ENCODE data around the gene MTHFD1L. TPM values are rescaled to one million over a fixed set of nuclear protein-coding genes. Genes with fewer than 3 reads are reported as not detected.

MTHFD1L gene
- total RNA-seq, 1 donor from 2014 or later: 66.0 TPM

DNA sequence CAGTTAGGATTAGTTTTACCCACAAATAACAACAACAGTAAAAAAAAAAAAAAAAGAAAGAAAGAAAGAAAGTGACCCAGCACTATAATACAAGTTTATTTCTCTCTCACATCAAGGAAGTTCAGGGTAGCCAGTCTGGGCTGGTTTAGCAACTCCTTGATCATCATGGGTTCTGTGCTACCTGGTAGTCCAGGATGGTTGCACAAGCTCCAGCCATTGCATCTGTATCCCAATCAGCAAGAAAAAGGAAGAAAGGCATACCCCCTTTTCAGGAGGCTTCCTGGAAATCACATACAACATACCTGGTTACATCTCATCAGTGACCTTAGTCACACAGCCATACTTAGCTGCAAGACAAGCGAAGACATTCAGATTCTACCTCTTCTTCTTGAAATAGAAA is 128.5 kb downstream of the MTHFD1L start:
- peaks cover under 1% of the 10 kb centered on the region for H3K27me3 Mint-ChIP-seq (ENCODE audit: unreplicated experiment)

DNA sequence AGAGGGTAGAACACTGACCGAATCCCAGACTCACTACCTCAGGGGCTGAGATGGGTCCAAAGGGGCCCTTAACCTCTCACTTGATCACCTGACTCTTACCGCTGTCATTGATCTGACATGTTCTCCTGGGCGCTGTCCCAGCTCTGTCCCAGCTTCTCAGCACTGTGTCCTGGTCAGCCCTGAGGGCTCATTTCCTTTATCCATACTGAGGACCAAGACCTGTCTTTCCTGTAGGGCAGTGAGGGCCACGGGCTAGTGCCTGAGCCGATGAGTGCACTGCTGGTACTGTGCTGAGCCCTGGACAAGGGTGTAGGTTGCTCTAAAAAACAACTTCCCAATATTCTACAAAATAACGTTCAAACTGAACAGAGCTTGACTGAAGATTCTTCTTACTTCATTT is 131.5 kb downstream of the MTHFD1L start:
- Mint-ChIP-seq H3K27ac (ENCODE audit: unreplicated experiment) (no peak overlapping the region), H3K4me3 (ENCODE audit: unreplicated experiment) (no peak overlapping the region), H3K36me3 (ENCODE audit: low read depth, unreplicated experiment) (peaks cover 26% of the 10 kb centered on the region), H3K9me3 (ENCODE audit: unreplicated experiment) (no peaks in the 10 kb centered on the region), H3K27me3 (ENCODE audit: unreplicated experiment) (no peaks in the 10 kb centered on the region), H3K4me1 (ENCODE audit: unreplicated experiment) (no peaks in the 10 kb centered on the region)
- no peak for DNase-seq (ENCODE audit: low spot score)
- no peak for TF ChIP-seq CTCF (IDR thresholded peaks at IDR 0.05; ENCODE audit: unreplicated experiment)

More for the DNA sequence above, 128.5 kb downstream of the MTHFD1L start:
- DNase-seq (ENCODE audit: low spot score): no peak
- TF ChIP-seq CTCF (IDR thresholded peaks at IDR 0.05; ENCODE audit: unreplicated experiment): no peak
- Mint-ChIP-seq H3K4me3 (ENCODE audit: unreplicated experiment) (peak overlapping the region; percentile 38), H3K4me1 (ENCODE audit: unreplicated experiment) (no peaks in the 10 kb centered on the region), H3K36me3 (ENCODE audit: low read depth, unreplicated experiment) (peaks cover 23% of the 10 kb centered on the region), H3K27ac (ENCODE audit: unreplicated experiment) (no peak overlapping the region), H3K9me3 (ENCODE audit: unreplicated experiment) (no peaks in the 10 kb centered on the region)

DNA sequence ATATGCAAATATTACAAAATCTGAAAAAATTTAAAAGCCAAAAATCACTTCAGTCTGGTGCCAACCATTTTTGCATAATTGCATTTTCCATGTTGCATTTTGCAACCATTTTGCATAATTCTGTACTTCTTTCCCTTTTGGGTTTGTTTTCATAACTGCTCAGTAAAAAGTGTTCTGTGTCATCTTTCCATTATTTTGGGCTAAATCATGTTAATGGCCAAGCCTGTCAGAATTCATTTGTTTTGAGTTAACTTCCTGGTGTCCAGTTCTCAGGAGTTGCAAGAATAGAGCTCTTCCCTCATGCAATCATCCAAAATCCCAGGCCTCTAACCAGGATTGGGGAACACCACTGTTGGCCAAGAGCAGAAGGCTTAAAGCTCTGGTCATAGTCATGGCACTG is 133.6 kb downstream of the MTHFD1L start:
- no peaks in the 10 kb centered on the region for H3K9me3 Mint-ChIP-seq (ENCODE audit: unreplicated experiment)
- no peak overlapping the region for H3K27ac Mint-ChIP-seq (ENCODE audit: unreplicated experiment)
- H3K27me3 Mint-ChIP-seq (ENCODE audit: unreplicated experiment): no peaks in the 10 kb centered on the region
- H3K4me1 Mint-ChIP-seq (ENCODE audit: unreplicated experiment): peaks cover 5% of the 10 kb centered on the region
- no peak for DNase-seq (ENCODE audit: low spot score)
- peaks cover 15% of the 10 kb centered on the region for H3K36me3 Mint-ChIP-seq (ENCODE audit: low read depth, unreplicated experiment)
- no peak for TF ChIP-seq CTCF (IDR thresholded peaks at IDR 0.05; ENCODE audit: unreplicated experiment)
- no peak overlapping the region for H3K4me3 Mint-ChIP-seq (ENCODE audit: unreplicated experiment)

DNA sequence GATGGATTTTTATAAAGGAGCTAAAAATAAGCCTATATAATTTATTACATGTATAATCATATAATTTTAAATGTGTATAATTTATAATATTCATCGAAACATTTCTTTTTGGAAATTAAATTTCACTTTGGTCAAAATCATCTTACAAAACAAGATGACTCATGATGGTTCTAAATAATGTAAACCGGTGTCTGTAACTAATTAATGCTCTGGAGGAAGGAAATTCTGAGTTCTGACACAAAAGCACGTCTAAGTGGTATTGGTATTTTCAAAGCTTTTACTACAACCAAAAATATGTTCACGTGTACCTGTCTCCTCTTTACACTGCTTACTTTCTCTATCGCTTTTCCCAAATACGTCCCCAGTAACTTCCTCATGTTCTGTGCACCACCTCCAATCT is 134.1 kb downstream of the MTHFD1L start:
- TF ChIP-seq CTCF (IDR thresholded peaks at IDR 0.05; ENCODE audit: unreplicated experiment): no peak
- Mint-ChIP-seq H3K4me3 (ENCODE audit: unreplicated experiment) (no peak overlapping the region), H3K27ac (ENCODE audit: unreplicated experiment) (no peak overlapping the region), H3K9me3 (ENCODE audit: unreplicated experiment) (no peaks in the 10 kb centered on the region), H3K27me3 (ENCODE audit: unreplicated experiment) (no peaks in the 10 kb centered on the region), H3K4me1 (ENCODE audit: unreplicated experiment) (peaks cover 10% of the 10 kb centered on the region), H3K36me3 (ENCODE audit: low read depth, unreplicated experiment) (peaks cover 11% of the 10 kb centered on the region)
- no peak for DNase-seq (ENCODE audit: low spot score)

- peaks cover 14% of the 10 kb centered on the region for H3K4me1 Mint-ChIP-seq (ENCODE audit: unreplicated experiment)
- H3K27me3 Mint-ChIP-seq (ENCODE audit: unreplicated experiment): no peaks in the 10 kb centered on the region
- no peak for TF ChIP-seq CTCF (IDR thresholded peaks at IDR 0.05; ENCODE audit: unreplicated experiment)
- H3K27ac Mint-ChIP-seq (ENCODE audit: unreplicated experiment): no peak overlapping the region
- peaks cover 8% of the 10 kb centered on the region for H3K36me3 Mint-ChIP-seq (ENCODE audit: low read depth, unreplicated experiment)
- no peak overlapping the region for H3K4me3 Mint-ChIP-seq (ENCODE audit: unreplicated experiment)
- no peaks in the 10 kb centered on the region for H3K9me3 Mint-ChIP-seq (ENCODE audit: unreplicated experiment)
- DNase-seq (ENCODE audit: low spot score): no peak
Observed at GRCh38 chr6:151001387-151002056, 136.0 kb downstream of the MTHFD1L start.
